ENCODE results near the gene MMP11. TPM values are rescaled to one million over a fixed set of nuclear protein-coding genes. Genes with fewer than 3 reads are reported as not detected.

MMP11 gene
- total and polyA plus RNA-seq, 9 donors, result 1.4 to 59.7 (median 11.4) TPM

DNA sequence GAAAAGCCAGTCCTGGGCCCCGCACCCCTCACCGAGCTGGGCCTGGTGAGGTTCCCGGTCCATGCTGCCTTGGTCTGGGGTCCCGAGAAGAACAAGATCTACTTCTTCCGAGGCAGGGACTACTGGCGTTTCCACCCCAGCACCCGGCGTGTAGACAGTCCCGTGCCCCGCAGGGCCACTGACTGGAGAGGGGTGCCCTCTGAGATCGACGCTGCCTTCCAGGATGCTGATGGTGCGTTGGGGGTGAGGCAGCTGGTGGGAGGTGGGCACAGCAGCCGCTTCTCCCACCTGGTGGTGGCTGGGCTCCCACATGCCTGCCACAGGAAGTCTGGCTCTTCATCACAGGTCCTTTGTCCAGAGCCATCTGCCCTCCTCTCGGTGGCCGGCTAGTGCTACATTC lies 9.6 kb downstream of the MMP11 start:
- Histone ChIP-seq H3K4me3 (no peak overlapping the region), H3K9me3 (no peaks in the 10 kb centered on the region), H3K27ac (no peak overlapping the region), H3K4me1 (ENCODE audit: insufficient read depth) (peaks cover 4% of the 10 kb centered on the region), H3K36me3 (no peaks in the 10 kb centered on the region), H3K27me3 (no peaks in the 10 kb centered on the region)
- intact Hi-C loops (cut with DNase I), result no loop called here
- DNase-seq, result no peak
- TF ChIP-seq, protein P1, sequence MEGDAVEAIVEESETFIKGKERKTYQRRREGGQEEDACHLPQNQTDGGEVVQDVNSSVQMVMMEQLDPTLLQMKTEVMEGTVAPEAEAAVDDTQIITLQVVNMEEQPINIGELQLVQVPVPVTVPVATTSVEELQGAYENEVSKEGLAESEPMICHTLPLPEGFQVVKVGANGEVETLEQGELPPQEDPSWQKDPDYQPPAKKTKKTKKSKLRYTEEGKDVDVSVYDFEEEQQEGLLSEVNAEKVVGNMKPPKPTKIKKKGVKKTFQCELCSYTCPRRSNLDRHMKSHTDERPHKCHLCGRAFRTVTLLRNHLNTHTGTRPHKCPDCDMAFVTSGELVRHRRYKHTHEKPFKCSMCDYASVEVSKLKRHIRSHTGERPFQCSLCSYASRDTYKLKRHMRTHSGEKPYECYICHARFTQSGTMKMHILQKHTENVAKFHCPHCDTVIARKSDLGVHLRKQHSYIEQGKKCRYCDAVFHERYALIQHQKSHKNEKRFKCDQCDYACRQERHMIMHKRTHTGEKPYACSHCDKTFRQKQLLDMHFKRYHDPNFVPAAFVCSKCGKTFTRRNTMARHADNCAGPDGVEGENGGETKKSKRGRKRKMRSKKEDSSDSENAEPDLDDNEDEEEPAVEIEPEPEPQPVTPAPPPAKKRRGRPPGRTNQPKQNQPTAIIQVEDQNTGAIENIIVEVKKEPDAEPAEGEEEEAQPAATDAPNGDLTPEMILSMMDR (IDR thresholded peaks at IDR 0.05), result no peak
- TF ChIP-seq POLR2A (IDR thresholded peaks at IDR 0.05) (no peak), EP300 (IDR thresholded peaks at IDR 0.05) (no peak)
- WGBS, 3 donors, result 82 to 90% (median 88%) methylated on average over 16 of the region's 16 CpGs

DNA sequence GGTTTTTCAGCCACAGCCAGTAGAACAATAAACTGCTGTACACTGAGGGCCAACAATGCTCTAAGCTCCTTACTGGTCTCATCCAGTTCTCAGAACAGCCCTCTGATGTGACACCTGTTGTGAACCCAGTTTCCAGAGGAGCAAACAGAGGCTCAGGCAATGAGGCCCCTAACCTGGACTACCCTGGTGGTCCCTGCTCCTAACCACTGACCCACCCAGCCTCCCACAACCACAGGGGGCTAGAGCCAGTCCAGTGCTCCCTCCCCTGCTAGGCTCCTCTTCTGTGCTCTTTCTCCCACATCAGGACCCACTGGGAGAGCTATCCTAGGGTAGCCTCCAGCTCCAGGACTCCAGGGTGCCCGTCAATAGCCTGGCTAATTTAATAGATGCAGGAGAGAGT lies 10.1 kb downstream of the MMP11 start:
- Histone ChIP-seq H3K27ac (no peak overlapping the region), H3K4me1 (ENCODE audit: insufficient read depth) (peaks cover 4% of the 10 kb centered on the region), H3K9me3 (no peaks in the 10 kb centered on the region), H3K4me3 (no peak overlapping the region), H3K27me3 (no peaks in the 10 kb centered on the region), H3K36me3 (no peaks in the 10 kb centered on the region)
- intact Hi-C loops (cut with DNase I), result no loop called here
- TF ChIP-seq, protein P1 (IDR thresholded peaks at IDR 0.05), result no peak
- TF ChIP-seq POLR2A (IDR thresholded peaks at IDR 0.05) (no peak), EP300 (IDR thresholded peaks at IDR 0.05) (no peak)
- no peak for DNase-seq
- WGBS, 3 donors, result 89 to 100% (median 91%) methylated on average over 1 of the region's 1 CpG

DNA sequence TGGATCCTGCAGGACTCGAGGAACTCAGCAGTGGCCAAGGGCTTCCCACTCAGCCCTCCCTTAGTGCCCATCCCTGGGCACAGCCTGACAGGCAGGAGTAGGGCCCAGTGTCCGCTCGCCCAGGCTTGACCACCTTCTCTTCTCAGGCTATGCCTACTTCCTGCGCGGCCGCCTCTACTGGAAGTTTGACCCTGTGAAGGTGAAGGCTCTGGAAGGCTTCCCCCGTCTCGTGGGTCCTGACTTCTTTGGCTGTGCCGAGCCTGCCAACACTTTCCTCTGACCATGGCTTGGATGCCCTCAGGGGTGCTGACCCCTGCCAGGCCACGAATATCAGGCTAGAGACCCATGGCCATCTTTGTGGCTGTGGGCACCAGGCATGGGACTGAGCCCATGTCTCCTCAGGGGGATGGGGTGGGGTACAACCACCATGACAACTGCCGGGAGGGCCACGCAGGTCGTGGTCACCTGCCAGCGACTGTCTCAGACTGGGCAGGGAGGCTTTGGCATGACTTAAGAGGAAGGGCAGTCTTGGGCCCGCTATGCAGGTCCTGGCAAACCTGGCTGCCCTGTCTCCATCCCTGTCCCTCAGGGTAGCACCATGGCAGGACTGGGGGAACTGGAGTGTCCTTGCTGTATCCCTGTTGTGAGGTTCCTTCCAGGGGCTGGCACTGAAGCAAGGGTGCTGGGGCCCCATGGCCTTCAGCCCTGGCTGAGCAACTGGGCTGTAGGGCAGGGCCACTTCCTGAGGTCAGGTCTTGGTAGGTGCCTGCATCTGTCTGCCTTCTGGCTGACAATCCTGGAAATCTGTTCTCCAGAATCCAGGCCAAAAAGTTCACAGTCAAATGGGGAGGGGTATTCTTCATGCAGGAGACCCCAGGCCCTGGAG lies 10.9 kb downstream of the MMP11 start:
- no peak for TF ChIP-seq POLR2A (IDR thresholded peaks at IDR 0.05)
- no peak for TF ChIP-seq EP300 (IDR thresholded peaks at IDR 0.05)
- TF ChIP-seq, protein P1 (IDR thresholded peaks at IDR 0.05), result no peak
- H3K27me3 ChIP-seq, result no peaks in the 10 kb centered on the region
- H3K4me3 ChIP-seq, result no peak overlapping the region
- H3K9me3 ChIP-seq, result no peaks in the 10 kb centered on the region
- no peak overlapping the region for H3K27ac ChIP-seq
- WGBS, 3 donors, result 78 to 88% (median 82%) methylated on average over 15 of the region's 15 CpGs
- no peak for DNase-seq
- H3K36me3 ChIP-seq, result no peaks in the 10 kb centered on the region
- intact Hi-C loops (cut with DNase I), result no loop called here
- H3K4me1 ChIP-seq (ENCODE audit: insufficient read depth), result peaks cover 7% of the 10 kb centered on the region

DNA sequence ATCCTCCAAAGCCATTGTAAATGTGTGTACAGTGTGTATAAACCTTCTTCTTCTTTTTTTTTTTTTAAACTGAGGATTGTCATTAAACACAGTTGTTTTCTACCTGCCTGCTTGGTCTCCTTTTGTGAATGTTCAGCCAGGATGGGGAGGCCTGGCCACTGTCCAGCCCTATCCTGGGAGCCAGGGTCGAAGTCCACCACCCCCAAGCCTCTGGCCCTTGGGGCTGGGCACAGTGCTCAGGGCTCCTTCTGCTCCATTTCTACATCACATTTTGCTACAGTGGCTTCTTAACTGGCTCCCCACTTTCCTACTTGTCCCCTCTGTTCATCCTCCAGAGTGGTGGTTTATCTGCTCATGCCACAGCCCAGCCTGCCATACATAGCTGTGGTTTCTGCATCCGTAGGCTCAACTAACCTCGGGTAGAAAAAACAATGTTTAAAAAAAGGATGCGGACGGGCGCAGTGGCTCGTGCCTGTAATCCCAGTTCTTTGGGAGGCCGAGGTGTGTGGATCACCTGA lies 11.6 kb downstream of the MMP11 start:
- 64 to 77% (median 74%) methylated on average over 8 of the region's 8 CpGs for WGBS, 3 donors
- H3K4me3 ChIP-seq, result no peak overlapping the region
- intact Hi-C loops (cut with DNase I), result no loop called here
- H3K27me3 ChIP-seq, result no peaks in the 10 kb centered on the region
- H3K27ac ChIP-seq, result no peak overlapping the region
- TF ChIP-seq, protein P1 (IDR thresholded peaks at IDR 0.05), result no peak
- TF ChIP-seq POLR2A (IDR thresholded peaks at IDR 0.05), result no peak
- no peak for TF ChIP-seq EP300 (IDR thresholded peaks at IDR 0.05)
- DNase-seq, result no peak
- no peaks in the 10 kb centered on the region for H3K36me3 ChIP-seq
- peaks cover 15% of the 10 kb centered on the region for H3K4me1 ChIP-seq (ENCODE audit: insufficient read depth)
- no peaks in the 10 kb centered on the region for H3K9me3 ChIP-seq

All from ovary (tissue), 9 donors.